Measurements from ENCODE around the gene TLK1. TPM values are rescaled to one million over a fixed set of nuclear protein-coding genes. Genes with fewer than 3 reads are reported as not detected.

TLK1 gene
- total and polyA plus RNA-seq, 10 of the 15 experiments (the other 5 are each of a cell fraction or from before 2014, with no cell fraction given), result 25.1 to 126 (median 57.3) TPM

DNA sequence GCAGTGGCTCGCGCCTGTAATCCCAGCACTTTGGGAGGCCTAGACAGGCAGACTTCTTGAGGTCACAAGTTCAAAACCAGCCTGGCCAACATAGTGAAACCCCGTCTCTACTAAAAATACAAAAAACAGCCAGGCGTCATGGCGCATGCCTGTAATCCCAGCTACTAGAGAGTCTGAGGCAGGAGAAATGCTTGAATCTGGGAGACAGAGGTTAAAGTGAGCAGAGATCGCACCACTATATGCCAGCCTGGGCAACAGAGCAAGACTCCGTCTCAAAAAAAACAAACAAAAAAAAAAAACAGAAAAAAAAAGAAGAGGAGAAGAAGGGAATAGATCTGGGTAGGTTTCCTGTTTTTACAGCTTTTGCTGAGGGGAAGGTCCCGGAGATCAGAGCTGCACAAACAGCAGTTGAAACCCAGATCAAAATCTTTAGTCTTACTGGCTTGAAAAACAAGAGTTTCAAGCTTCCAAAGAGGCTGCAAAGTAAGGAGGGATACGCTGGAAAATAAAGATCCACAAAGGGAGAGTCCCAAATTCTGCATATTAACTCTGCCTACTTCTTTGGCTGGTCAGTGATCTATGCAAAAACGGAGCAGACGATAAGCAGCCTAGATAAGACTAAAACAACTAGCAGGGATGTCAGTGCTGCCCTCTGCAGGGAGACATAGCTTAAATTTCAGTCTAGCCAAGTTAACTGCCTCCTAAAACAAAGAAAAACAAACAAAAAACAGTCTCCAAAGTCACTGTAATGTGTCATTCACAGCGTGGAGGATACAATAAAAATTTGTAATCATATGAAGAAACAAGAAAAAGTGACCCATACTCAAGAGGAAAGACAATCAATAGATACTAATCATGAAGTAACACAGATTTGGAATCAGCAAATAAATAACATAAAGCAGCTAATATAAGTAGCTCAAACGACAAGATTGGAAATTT is 74.1 kb downstream of the TLK1 start (continued):
- TF ChIP-seq, protein P1, sequence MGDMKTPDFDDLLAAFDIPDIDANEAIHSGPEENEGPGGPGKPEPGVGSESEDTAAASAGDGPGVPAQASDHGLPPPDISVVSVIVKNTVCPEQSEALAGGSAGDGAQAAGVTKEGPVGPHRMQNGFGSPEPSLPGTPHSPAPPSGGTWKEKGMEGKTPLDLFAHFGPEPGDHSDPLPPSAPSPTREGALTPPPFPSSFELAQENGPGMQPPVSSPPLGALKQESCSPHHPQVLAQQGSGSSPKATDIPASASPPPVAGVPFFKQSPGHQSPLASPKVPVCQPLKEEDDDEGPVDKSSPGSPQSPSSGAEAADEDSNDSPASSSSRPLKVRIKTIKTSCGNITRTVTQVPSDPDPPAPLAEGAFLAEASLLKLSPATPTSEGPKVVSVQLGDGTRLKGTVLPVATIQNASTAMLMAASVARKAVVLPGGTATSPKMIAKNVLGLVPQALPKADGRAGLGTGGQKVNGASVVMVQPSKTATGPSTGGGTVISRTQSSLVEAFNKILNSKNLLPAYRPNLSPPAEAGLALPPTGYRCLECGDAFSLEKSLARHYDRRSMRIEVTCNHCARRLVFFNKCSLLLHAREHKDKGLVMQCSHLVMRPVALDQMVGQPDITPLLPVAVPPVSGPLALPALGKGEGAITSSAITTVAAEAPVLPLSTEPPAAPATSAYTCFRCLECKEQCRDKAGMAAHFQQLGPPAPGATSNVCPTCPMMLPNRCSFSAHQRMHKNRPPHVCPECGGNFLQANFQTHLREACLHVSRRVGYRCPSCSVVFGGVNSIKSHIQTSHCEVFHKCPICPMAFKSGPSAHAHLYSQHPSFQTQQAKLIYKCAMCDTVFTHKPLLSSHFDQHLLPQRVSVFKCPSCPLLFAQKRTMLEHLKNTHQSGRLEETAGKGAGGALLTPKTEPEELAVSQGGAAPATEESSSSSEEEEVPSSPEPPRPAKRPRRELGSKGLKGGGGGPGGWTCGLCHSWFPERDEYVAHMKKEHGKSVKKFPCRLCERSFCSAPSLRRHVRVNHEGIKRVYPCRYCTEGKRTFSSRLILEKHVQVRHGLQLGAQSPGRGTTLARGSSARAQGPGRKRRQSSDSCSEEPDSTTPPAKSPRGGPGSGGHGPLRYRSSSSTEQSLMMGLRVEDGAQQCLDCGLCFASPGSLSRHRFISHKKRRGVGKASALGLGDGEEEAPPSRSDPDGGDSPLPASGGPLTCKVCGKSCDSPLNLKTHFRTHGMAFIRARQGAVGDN (IDR thresholded peaks at IDR 0.05), result no peak
- TF ChIP-seq MYB (IDR thresholded peaks at IDR 0.05; ENCODE audit: borderline replicate concordance, low read depth, low read length) (no peak), MTA2 (IDR thresholded peaks at IDR 0.05; ENCODE audit: low read depth) (no peak), RAD21 (IDR thresholded peaks at IDR 0.05; ENCODE audit: insufficient read depth, low read depth, low read length) (0 out of 2 replicates have a peak, but pooled peaks have one; percentile 8), SIX5 (IDR thresholded peaks at IDR 0.05; ENCODE audit: low read depth, low read length, severe bottlenecking) (no peak), WRNIP1 (IDR thresholded peaks at IDR 0.05; ENCODE audit: borderline replicate concordance, low read depth, low read length) (no peak), STAT3 (IDR thresholded peaks at IDR 0.05; ENCODE audit: low read depth, low read length) (no peak), KDM1A (IDR thresholded peaks at IDR 0.05; ENCODE audit: borderline replicate concordance) (no peak), KLF5 (IDR thresholded peaks at IDR 0.05; ENCODE audit: partially characterized antibody) (no peak), MTA3 (IDR thresholded peaks at IDR 0.05; ENCODE audit: borderline replicate concordance, low read length) (no peak), SIN3A (IDR thresholded peaks at IDR 0.05; ENCODE audit: low read depth, low read length) (no peak)
- TF ChIP-seq, protein P2, sequence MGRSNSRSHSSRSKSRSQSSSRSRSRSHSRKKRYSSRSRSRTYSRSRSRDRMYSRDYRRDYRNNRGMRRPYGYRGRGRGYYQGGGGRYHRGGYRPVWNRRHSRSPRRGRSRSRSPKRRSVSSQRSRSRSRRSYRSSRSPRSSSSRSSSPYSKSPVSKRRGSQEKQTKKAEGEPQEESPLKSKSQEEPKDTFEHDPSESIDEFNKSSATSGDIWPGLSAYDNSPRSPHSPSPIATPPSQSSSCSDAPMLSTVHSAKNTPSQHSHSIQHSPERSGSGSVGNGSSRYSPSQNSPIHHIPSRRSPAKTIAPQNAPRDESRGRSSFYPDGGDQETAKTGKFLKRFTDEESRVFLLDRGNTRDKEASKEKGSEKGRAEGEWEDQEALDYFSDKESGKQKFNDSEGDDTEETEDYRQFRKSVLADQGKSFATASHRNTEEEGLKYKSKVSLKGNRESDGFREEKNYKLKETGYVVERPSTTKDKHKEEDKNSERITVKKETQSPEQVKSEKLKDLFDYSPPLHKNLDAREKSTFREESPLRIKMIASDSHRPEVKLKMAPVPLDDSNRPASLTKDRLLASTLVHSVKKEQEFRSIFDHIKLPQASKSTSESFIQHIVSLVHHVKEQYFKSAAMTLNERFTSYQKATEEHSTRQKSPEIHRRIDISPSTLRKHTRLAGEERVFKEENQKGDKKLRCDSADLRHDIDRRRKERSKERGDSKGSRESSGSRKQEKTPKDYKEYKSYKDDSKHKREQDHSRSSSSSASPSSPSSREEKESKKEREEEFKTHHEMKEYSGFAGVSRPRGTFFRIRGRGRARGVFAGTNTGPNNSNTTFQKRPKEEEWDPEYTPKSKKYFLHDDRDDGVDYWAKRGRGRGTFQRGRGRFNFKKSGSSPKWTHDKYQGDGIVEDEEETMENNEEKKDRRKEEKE (IDR thresholded peaks at IDR 0.05), result no peak
- TF ChIP-seq, protein P3, sequence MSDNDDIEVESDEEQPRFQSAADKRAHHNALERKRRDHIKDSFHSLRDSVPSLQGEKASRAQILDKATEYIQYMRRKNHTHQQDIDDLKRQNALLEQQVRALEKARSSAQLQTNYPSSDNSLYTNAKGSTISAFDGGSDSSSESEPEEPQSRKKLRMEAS (IDR thresholded peaks at IDR 0.05; ENCODE audit: low read depth, low read length), result no peak
